ENCODE data around the gene DFFA. TPM values are rescaled to one million over a fixed set of nuclear protein-coding genes. Genes with fewer than 3 reads are reported as not detected.
"Not testable (repeated sequence)": the region's sequence is repeated elsewhere in the genome, so short reads cannot be mapped to it uniquely, and the experiment has no call there.

DFFA gene
- polyA plus RNA-seq, 1 of the 3 experiments (the other 2 are of a cell fraction), result 42.3 TPM

DNA sequence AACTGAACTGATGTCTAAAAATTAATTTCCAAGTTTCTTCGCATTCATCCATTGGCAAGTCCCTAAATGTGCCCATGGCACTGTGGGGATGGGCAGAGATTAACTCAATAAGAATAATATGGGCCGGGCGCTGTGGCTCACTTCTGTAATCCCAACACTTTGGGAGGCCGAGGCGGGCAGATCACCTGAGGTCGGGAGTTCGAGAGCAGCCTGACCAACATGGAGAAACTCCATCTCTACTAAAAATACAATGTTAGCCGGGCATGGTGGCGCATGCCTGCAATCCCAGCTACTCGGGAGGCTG lies 1.9 kb upstream of the DFFA start:
- Histone ChIP-seq H3K79me2 (ENCODE audit: insufficient read depth) (peaks cover 68% of the 10 kb centered on the region), H3K9ac (peak overlapping the region; percentile 82; the same call in 1 of the 2 replicates), H3K4me1 (ENCODE audit: control insufficient read depth in 1 of 2, insufficient read depth in 2 of 2, low read depth in 1 of 2, low read length in 1 of 2) (peaks cover 8 to 13% of the 10 kb centered on the region in 2 experiments; a peak in 3 of 4 replicates), H2AFZ (ENCODE audit: low read depth) (peak overlapping the region; percentile 90), H3K4me2 (peak overlapping the region; percentile 86), H3K4me3 (ENCODE audit: low read depth in 2 of 2, low read length in 1 of 2) (peak overlapping the region; percentile 81 to 83)
- H4K20me1 ChIP-seq (ENCODE audit: insufficient read depth); H3K9me3 ChIP-seq; H3K36me3 ChIP-seq (replicated peaks in 1 of 2; ENCODE audit: control insufficient read depth in 1 of 2, insufficient read depth in 2 of 2, low read length in 1 of 2); H3K27me3 ChIP-seq (ENCODE audit: insufficient read depth); DNase-seq; H3K27ac ChIP-seq (ENCODE audit: low read depth in 2 of 2, low read length in 1 of 2); POLR2A ChIA-PET; H3F3A ChIP-seq (replicated peaks; ENCODE audit: insufficient read depth); H3K9me2 ChIP-seq: not testable (repeated sequence)
- 70% methylated on average over 10 of the region's 10 CpGs for WGBS (ENCODE audit: low lambda C conversion rate)
- CTCF ChIA-PET, result interaction anchor here (1.4 to 1.5 kb wide), 2 partner anchors 20 to 41 kb away, joined by 4 to 12 read pairs; no protein-coding TSS in a partner anchor

DNA sequence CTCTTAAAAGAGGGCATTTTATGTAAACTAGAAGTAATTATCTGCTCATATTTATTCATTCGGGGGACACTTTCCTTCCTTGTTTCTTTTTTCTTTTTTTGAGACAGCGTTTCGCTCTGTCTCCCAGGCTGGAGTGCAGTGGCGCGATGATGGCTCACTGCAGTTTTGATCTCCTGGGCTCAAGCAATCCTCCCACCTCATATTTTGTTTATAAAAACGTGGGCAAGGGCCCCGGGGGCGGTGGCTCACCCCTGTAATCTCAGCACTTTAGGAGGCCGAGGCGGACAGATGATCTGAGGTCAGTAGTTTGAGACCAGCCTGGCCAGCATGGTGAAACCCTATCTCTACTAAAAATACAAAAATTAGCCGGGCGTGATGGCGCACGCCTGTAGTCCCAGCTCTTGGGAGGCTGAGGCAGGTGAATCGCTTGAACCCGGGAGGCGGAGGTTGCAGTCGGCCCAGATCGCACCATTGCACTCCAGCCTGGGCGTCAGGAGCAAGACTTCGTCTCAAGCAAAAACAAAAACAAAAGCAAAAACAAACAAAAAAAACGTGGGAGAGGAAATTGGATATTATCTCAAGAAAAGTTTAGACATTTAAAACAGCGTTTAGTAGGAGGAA lies 926 bp upstream of the DFFA start:
- ChIA-PET POLR2A (no interaction called here), CTCF (interaction anchor here (1.9 to 2.1 kb wide), 2 partner anchors 21 to 43 kb away, joined by 4 to 7 read pairs; partner anchors contain the start of gene CENPS)
- Histone ChIP-seq H3K27me3 (ENCODE audit: insufficient read depth) (no peaks in the 10 kb centered on the region), H3K4me2 (no peak overlapping the region; the same call in 1 of the 2 replicates), H3K9me3 (no peaks in the 10 kb centered on the region), H3K27ac (ENCODE audit: low read depth in 2 of 2, low read length in 1 of 2) (no peak overlapping the region; a peak in 1 of 4 replicates), H4K20me1 (ENCODE audit: insufficient read depth) (no peaks in the 10 kb centered on the region; the same call in 1 of the 2 replicates), H3F3A (replicated peaks; ENCODE audit: insufficient read depth) (peaks cover 7% of the 10 kb centered on the region), H3K4me3 (ENCODE audit: low read depth in 2 of 2, low read length in 1 of 2) (no peak overlapping the region), H2AFZ (ENCODE audit: low read depth) (peak overlapping the region; percentile 94), H3K79me2 (ENCODE audit: insufficient read depth) (peaks cover 58% of the 10 kb centered on the region), H3K36me3 (replicated peaks in 1 of 2; ENCODE audit: control insufficient read depth in 1 of 2, insufficient read depth in 2 of 2, low read length in 1 of 2) (peaks cover 3 to 9% of the 10 kb centered on the region in 2 experiments), H3K9ac (0 out of 2 replicates have a peak overlapping the region, but pooled peaks have one; percentile 71), H3K9me2 (no peaks in the 10 kb centered on the region), H3K4me1 (ENCODE audit: control insufficient read depth in 1 of 2, insufficient read depth in 2 of 2, low read depth in 1 of 2, low read length in 1 of 2) (peaks cover 8 to 13% of the 10 kb centered on the region in 2 experiments; a peak in 3 of 4 replicates)
- DNase-seq, result no peak
- TF ChIP-seq NFIC (IDR thresholded peaks at IDR 0.05; ENCODE audit: borderline replicate concordance) (no peak), YY1 (IDR thresholded peaks at IDR 0.05; ENCODE audit: low read depth) (no peak)
- TF ChIP-seq, protein P1, sequence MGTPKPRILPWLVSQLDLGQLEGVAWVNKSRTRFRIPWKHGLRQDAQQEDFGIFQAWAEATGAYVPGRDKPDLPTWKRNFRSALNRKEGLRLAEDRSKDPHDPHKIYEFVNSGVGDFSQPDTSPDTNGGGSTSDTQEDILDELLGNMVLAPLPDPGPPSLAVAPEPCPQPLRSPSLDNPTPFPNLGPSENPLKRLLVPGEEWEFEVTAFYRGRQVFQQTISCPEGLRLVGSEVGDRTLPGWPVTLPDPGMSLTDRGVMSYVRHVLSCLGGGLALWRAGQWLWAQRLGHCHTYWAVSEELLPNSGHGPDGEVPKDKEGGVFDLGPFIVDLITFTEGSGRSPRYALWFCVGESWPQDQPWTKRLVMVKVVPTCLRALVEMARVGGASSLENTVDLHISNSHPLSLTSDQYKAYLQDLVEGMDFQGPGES (IDR thresholded peaks at IDR 0.05; ENCODE audit: low read depth, low read length), result no peak
- TF ChIP-seq, protein P2, sequence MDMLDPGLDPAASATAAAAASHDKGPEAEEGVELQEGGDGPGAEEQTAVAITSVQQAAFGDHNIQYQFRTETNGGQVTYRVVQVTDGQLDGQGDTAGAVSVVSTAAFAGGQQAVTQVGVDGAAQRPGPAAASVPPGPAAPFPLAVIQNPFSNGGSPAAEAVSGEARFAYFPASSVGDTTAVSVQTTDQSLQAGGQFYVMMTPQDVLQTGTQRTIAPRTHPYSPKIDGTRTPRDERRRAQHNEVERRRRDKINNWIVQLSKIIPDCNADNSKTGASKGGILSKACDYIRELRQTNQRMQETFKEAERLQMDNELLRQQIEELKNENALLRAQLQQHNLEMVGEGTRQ (IDR thresholded peaks at IDR 0.05; ENCODE audit: borderline replicate concordance, low read depth, low read length), result no peak
- 95% methylated on average over 23 of the region's 23 CpGs for WGBS (ENCODE audit: low lambda C conversion rate)

DNA sequence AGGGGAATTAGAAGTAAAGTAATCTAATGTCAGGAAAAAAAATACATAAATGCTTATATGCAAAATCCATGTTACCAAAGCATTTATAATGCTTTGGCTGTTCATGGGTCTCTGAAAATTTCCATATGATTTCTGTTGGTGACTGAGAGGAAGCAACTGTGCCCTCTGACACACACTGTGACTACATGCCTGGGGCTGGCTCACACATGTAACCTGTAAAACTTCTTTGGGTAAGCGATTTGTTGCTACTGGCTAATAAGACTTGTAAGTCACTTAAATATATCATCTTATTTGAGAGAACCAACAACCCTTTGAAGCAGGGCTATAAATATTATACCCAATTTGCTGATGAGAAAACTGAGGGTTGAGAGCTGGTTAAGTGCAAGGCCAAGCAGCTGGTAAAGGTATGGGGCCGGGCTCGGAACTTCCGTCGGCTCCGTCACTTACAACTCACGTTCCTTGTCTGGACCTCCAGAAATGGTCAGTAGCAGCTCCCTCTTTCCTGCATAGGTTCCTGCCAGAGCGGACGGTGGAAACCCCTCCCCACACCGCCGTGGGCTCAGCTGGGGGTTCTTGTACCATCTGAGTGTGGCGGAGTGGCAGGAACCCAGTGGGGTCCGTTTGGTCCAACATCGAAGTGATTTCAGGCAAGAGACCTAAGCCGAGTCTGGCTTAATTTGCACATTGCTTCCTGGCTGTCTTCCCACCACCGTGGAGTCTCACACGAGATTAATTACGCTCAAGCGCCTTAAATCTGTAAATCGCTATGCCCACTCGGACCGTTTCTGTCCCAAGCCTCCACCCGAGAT lies 714 bp downstream of the DFFA start:
- Histone ChIP-seq H3K4me2 (peak overlapping the region; percentile 82), H3K9me2 (no peaks in the 10 kb centered on the region), H3K27ac (ENCODE audit: low read depth in 2 of 2, low read length in 1 of 2) (peak overlapping the region; percentile 50 to 72; a peak in 3 of 4 replicates), H3K4me3 (ENCODE audit: low read depth in 2 of 2, low read length in 1 of 2) (peak overlapping the region; percentile 70 to 85), H2AFZ (ENCODE audit: low read depth) (peak overlapping the region; percentile 78), H4K20me1 (ENCODE audit: insufficient read depth) (no peaks in the 10 kb centered on the region; the same call in 1 of the 2 replicates), H3K36me3 (replicated peaks in 1 of 2; ENCODE audit: control insufficient read depth in 1 of 2, insufficient read depth in 2 of 2, low read length in 1 of 2) (peaks cover 9 to 16% of the 10 kb centered on the region in 2 experiments), H3K27me3 (ENCODE audit: insufficient read depth) (no peaks in the 10 kb centered on the region), H3K9me3 (no peaks in the 10 kb centered on the region), H3F3A (replicated peaks; ENCODE audit: insufficient read depth) (peaks cover 7% of the 10 kb centered on the region), H3K9ac (peak overlapping the region; percentile 71), H3K4me1 (ENCODE audit: control insufficient read depth in 1 of 2, insufficient read depth in 2 of 2, low read depth in 1 of 2, low read length in 1 of 2) (peaks cover 8 to 13% of the 10 kb centered on the region in 2 experiments; a peak in 3 of 4 replicates), H3K79me2 (ENCODE audit: insufficient read depth) (peaks cover 41% of the 10 kb centered on the region)
- CTCF ChIA-PET, result interaction anchor here (0.8 to 2.1 kb wide), 4 partner anchors 16 to 41 kb away, joined by 3 to 7 read pairs (median 4); partner anchors contain the start of gene CENPS
- DNase-seq, result peak; percentile 44
- WGBS (ENCODE audit: low lambda C conversion rate), result 3% methylated on average over 21 of the region's 23 CpGs
- POLR2A ChIA-PET, result no interaction called here
- no peak for TF ChIP-seq EP300 (IDR thresholded peaks at IDR 0.05; ENCODE audit: borderline replicate concordance in 1 of 2, low read depth in 1 of 2, low read length in 1 of 2)
- TF ChIP-seq, protein P1 (IDR thresholded peaks at IDR 0.05; ENCODE audit: low read depth, low read length), result no peak
- no peak for TF ChIP-seq TAF1 (IDR thresholded peaks at IDR 0.05; ENCODE audit: borderline replicate concordance, low read depth, low read length)
- TF ChIP-seq ELF1 (IDR thresholded peaks at IDR 0.05), result no peak
- no peak for TF ChIP-seq FOXJ3 (CRISPR knock-in tag; IDR thresholded peaks at IDR 0.05)
- TF ChIP-seq, protein P3, sequence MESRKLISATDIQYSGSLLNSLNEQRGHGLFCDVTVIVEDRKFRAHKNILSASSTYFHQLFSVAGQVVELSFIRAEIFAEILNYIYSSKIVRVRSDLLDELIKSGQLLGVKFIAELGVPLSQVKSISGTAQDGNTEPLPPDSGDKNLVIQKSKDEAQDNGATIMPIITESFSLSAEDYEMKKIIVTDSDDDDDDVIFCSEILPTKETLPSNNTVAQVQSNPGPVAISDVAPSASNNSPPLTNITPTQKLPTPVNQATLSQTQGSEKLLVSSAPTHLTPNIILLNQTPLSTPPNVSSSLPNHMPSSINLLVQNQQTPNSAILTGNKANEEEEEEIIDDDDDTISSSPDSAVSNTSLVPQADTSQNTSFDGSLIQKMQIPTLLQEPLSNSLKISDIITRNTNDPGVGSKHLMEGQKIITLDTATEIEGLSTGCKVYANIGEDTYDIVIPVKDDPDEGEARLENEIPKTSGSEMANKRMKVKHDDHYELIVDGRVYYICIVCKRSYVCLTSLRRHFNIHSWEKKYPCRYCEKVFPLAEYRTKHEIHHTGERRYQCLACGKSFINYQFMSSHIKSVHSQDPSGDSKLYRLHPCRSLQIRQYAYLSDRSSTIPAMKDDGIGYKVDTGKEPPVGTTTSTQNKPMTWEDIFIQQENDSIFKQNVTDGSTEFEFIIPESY (IDR thresholded peaks at IDR 0.05; ENCODE audit: borderline replicate concordance, low read depth), result no peak
- no peak for TF ChIP-seq NFIC (IDR thresholded peaks at IDR 0.05; ENCODE audit: borderline replicate concordance)
- no peak for TF ChIP-seq FOSL2 (IDR thresholded peaks at IDR 0.05; ENCODE audit: borderline replicate concordance, low read depth)
- no peak for TF ChIP-seq TEAD4 (IDR thresholded peaks at IDR 0.05; ENCODE audit: borderline replicate concordance, insufficient read depth)
- TF ChIP-seq JUND (IDR thresholded peaks at IDR 0.05), result no peak

All from SK-N-SH (cell line).